Glomerular endothelial cell (primary cell): ENCODE data around the gene CDK19. TPM values are rescaled to one million over a fixed set of nuclear protein-coding genes. Genes with fewer than 3 reads are reported as not detected.
"Not testable (repeated sequence)": the region's sequence is repeated elsewhere in the genome, so short reads cannot be mapped to it uniquely, and the experiment has no call there.

Experiments
- DNase-seq: peaks from one replicate; pipeline ENCODE4 v3.0.0-alpha.2; 2011; ENCODE audit warnings: low read depth, low spot score; ENCODE audit errors: extremely low read depth
- total RNA-seq: library from RNA; depleted of rRNA; stranded (reverse); fragments of >200 nt; gene quantifications from 2 replicates; pipeline ENCODE4 v1.2.3, GENCODE V29; 2015

CDK19 gene
- total RNA-seq = 7.9 and 13.1 TPM in 2 replicates

- peak; percentile 93 for DNase-seq
Measured at GRCh38 chr6:110815411-110816409, at the start of gene CDK19. CDK19 (minus strand) TSS chr6:110815469; CDS start chr6:110815136, 333 bp downstream.

DNA sequence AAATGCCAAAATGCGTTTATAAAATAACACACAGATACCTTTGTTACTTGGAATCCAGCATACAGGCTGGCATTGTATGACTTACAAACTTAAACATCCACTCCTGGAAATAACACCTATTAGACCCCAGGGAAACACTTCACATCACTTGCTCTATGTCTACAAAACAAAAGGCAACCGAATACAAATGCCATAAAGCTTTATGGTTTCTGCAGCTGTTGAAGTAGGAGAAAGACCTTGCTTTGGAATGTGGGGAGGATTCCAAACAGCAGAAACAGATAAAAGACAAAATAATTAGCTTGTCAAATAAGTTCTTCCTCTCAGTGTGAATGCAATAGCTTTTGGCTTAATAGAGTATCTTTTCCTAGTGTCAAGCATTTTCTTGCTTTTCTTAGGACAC lies 49.6 kb upstream of the CDK19 start:
- no peak for DNase-seq

DNA sequence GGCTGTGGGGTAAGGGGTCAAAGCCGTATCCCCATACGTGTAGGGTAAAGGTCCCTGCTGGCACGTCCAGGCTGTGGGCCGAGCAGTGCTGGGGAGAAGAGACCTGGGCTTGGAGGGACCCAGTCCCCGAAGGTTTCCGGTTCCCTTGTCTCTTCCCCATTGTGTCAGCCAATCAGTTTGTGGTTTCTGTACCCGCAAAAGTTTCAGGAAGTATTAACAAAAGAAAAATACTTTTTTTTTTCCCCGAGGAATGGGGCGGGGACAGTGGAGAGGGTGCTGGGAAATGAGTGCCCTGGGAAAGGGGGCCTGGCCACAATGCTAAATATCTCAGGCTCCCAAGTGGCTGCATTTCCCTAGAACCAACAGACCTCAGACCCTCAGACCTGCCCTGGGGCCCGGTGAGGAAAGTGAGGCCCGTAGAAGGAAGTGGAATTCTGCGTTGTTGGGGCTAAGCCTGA lies 44.1 kb upstream of the CDK19 start:
- DNase-seq = no peak

GRCh38 chr6:110858562-110859214 lies 43.4 kb upstream of the CDK19 start:
- DNase-seq = no peak

- no peak for DNase-seq
Measured at GRCh38 chr6:110858016-110858415, 42.7 kb upstream of the CDK19 start.

- DNase-seq = no peak
Measured at GRCh38 chr6:110856296-110856695, 41.0 kb upstream of the CDK19 start.

GRCh38 chr6:110853754-110854477 lies 38.6 kb upstream of the CDK19 start:
- no peak for DNase-seq

- DNase-seq = no peak
Measured at GRCh38 chr6:110852773-110853172, 37.5 kb upstream of the CDK19 start.

DNA sequence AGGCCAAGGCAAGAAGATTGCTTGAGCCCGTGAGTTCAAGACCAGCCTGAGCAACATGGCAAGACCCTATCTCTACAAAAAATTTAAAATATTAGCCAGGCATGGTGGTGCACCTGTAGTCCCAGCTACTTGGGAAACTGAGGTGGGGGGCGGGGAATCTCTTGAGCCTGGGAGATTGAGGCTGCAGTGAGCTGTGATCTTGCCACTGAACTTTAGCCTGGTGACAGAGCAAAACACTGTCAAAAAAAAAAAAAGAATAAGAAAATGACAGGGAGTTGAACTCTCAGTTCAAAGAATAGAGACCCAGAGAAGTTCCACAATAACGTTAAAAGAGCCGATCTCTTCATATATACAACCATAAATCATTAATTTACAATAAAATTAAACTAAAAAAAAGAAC lies 34.5 kb upstream of the CDK19 start:
- DNase-seq = no peak

DNA sequence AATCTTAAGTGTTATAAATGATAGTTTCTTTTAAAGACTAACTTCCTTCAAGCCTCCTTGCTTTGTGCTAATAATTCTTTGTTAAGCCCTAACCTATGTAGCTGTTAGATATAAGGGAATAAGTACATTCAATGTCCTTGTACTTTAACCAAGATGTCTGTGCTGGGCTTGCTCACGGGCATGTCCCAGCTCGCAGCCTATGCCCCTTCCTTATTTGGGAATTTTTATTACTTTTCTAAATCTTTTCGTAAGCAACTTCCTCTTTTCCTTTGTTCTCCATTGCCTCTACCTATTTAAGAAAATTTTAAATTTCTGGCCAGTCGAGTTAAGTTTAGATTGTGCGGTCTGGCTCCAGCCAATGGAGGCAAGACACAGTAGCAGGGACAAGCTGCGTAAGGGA lies 26.0 kb upstream of the CDK19 start:
- no peak for DNase-seq

DNA sequence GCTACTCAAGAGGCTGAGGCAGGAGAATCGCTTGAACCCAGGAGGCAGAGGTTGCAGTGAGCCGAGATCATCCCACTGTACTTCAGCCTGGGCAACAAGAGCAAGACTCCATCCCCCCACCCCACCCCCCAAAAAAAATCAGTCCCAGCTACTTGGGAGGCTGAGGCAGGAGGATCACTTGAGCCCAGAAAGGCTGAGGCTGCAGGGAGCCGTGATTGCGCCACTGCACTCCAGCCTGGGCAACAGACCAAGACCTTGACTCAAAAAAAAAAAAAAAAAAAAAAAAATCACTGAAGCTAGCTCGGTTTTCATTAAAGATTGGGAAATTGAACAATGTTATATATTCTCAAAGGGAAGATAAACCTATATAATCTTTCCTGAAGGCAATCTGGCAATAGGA lies 20.5 kb upstream of the CDK19 start:
- not testable (repeated sequence) for DNase-seq

GRCh38 chr6:110833831-110834230 lies 18.6 kb upstream of the CDK19 start:
- no peak for DNase-seq

DNA sequence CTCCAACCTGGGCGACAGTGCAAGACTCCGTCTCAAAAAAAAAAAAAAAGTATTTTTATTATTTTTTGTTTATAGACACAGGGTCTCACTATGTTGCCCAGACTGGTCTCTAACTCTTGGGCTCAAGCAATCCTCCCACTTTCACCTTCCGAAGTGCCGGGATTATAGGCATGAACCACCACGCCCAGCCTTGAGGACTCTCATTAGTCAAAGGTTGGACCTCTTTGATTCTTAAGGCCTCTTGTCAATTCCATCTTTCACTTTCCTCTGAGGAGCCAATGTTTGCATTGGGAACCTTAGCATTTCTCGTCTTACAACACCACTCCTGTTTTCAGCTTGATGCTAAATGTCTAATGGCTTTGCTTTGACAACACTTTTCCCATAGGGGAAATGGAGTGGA lies 16.1 kb upstream of the CDK19 start:
- no peak for DNase-seq

DNA sequence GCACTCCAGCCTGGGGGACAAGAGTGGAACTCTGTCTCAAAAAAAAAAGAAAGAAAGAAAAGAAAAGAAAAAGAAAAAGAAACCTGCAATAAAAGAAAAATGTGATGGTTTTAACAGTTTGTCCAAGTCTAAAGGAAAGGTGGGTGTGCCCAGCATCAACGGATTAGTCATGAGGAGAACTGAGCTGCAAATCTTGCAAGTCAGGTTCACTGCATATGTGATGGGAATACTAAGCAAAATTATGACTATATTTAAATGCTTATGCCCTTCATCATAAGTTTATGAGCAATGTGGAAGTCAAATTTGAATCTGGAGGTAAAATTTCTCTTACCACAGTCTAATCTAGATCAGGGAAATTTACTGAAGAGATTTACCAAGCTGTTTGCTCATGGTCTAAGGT lies 13.1 kb upstream of the CDK19 start:
- DNase-seq = no peak

DNA sequence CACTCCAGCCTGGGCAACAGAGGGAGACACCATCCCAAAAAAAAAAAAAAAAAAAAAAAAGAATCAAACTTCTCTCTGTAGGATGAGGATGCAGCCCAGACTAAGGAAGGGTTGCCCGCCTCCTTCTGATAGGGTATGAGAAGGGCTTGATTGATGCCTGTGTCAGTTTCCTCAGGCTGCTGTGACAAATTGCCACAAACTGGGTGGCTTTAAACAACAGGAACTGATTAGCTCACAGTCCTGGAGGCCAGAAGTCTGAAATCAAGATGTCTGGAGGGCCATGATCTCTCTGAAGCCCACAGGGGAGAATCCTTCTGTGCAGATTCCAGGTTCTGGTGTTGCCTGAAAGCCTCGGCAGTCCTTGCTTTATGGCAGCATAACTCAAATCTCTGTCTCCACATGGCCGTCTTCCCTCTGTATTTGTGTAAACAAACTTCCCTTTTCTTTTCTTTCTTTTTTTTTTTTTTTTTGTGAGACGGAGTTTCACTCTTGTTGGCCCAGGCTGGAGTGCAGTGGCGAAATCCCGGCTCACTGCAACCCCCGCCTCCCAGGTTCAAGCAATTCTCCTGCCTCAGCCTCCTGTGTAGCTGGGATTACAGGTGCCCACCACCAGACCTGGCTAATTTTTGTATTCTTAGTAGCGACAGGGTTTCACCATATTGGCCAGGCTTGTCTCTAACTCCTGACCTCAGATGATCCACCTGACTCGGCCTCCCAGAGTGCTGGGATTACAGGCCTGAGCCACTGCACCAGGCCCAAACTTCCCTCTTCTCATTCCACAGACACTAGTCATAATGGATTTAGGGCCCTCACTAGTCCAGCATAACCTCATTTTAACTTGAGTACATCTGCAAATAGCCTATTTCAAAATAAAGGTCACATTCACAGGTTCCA lies 11.2 kb upstream of the CDK19 start:
- DNase-seq = no peak

GRCh38 chr6:110823146-110823545 lies 7.9 kb upstream of the CDK19 start:
- DNase-seq = no peak

DNA sequence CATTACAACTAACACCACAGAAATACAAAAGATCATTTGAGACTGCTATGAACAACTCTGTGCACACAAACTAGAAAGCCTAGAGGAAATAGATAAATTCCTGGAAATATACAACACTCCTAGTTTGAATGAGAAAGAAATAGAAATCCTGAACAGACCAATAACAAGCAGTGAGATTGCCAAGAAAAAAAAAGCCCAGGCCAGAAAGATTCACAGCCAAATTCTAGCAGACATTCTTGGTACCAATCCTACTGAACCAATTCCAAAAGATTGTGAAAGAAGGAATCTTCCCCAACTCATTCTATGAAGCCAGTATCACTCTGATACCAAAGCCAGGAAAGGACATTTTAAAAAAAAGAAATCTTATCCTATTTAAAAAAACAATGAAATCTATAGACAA lies 7.0 kb upstream of the CDK19 start:
- DNase-seq = no peak

- no peak for DNase-seq
Measured at GRCh38 chr6:110816677-110817076, 1.4 kb upstream of the CDK19 start.

GRCh38 chr6:110815015-110815410 lies 256 bp downstream of the CDK19 start:
- no peak for DNase-seq
